GM21737 (cell line): ENCODE measurements around the gene SLC27A1.

Source experiments
- ATAC-seq: cut with Tn5 transposase; IDR thresholded peaks from one replicate; pipeline ENCODE4 v1.9.1; 2021; ENCODE audit warnings: mild to moderate bottlenecking, moderate library complexity; ENCODE audit not compliant: unreplicated experiment

Gene SLC27A1

GRCh38 chr19:17470068-17470841, at the start of gene SLC27A1:
TSS of gene SLC27A1 (plus strand) at chr19:17470524. CDS start at chr19:17470541, 17 bp downstream.
- peak; percentile 68 for ATAC-seq

DNA sequence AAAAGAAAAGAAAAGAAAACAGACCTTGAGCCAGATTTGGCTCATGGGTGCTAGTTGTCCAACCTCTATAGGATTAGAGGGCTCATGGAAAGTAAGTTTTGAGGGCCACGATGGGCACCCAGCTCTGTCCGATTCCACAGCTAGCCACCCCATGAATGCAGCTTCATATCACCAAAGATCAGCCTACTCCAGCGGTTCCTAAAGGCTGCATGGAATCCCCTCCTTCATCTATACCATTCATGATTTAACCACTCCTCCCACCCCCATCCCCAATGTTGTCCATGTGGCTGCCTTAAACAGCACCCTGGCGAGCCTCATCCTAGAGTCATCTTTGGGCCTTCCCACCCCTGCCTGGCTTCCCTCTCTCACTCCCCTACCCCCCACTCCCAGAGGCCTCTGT, 48.4 kb upstream of the SLC27A1 start:
- no peak for ATAC-seq

DNA sequence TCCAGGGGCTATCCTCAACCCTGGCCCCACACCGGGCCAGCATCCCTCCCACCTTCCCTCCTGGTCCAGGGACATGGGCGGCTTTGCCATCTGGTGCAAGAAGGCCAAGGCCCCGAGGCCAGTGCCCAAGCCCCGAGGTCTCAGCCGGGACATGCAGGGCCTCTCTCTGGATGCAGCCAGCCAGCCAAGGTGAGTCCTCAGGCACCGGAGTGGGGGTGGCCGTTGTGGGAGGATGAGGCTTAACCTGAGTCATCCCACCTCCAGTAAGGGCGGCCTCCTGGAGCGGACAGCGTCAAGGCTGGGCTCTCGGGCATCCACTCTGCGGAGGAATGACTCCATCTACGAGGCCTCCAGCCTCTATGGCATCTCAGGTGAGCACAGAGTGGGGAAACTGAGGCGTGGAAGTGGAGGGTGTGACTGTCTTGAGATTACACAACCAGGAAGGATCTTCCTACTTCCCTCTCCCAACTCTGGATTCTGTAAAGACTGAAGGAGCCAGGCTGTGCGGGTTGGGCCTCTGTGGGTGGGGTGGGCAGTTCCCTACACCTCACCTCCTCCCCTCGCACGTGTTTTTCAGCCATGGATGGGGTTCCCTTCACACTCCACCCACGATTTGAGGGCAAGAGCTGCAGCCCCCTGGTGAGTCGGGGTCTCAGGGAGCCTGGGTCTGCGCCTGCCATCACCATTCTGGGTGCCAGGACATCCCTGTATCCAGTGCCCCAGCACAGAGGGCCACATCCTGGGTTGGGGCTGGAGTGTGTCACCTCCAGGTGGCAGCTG, 46.7 kb upstream of the SLC27A1 start:
- ATAC-seq, result no peak

- ATAC-seq, result no peak
These were observed 45.5 kb upstream of the SLC27A1 start for GRCh38 chr19:17424743-17425365.

- no peak for ATAC-seq
These were observed 40.6 kb upstream of the SLC27A1 start for GRCh38 chr19:17429641-17430113.

GRCh38 chr19:17431417-17431816, 38.9 kb upstream of the SLC27A1 start:
- ATAC-seq, result no peak

GRCh38 chr19:17435218-17435617, 35.1 kb upstream of the SLC27A1 start:
- ATAC-seq, result no peak

DNA sequence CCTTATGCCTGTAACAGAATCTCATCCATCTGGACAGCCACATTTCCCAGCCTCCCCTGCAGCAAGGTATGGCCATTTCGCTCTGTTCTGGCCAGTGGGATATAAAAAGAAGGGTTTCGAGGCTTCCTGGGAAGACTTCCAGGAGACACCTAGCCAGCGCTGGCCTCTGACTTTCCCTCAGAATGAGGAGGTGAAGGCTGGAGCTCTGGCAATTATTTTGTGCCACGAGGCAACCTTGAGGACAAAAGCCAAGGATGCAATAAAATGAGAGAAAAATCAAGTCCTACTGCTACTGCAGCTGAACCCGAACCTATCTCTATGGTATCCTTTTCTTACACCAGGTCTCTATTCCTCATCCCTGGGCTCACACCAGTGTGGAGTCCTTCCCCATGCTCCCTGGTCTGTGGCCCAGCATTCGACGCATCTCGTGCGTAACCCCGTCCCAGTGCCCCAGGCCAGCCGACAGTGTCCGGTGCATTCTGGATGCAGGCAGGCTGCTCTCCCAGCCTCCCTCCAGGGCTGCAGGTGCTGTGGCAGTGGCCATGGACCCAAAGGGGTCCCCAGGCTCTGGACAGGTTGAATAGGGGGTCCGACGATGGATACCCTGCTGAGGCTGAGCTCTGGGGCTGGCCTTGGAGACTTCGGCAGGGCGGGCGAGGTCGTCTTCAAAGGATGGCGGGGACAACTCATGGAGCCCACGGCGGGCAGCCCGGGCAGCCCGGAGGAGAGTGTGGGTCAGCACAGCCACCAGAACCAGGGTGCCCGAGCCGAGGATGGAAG, 34.0 kb upstream of the SLC27A1 start:
- ATAC-seq, result no peak

DNA sequence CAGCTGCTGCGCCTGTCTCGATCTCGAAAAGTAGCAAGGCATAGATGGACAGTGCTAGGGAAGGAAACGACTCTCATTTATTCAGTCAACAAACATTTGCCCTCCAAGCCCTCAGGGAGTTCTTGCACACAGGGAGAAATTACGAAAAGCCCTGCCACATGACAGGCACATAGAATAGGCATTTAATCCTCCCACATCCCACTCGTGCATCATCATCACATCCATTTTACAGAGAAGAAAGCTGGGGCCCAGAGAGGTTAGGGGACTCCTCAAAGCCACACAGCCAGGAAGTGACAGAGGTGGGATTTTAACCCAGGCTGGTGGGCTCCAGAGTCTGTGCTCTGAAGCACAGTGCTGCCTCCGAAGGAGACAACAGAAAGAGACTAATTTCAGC, 33.5 kb upstream of the SLC27A1 start:
- ATAC-seq, result no peak

- no peak for ATAC-seq
These were observed 28.9 kb upstream of the SLC27A1 start for GRCh38 chr19:17441241-17442021.

DNA sequence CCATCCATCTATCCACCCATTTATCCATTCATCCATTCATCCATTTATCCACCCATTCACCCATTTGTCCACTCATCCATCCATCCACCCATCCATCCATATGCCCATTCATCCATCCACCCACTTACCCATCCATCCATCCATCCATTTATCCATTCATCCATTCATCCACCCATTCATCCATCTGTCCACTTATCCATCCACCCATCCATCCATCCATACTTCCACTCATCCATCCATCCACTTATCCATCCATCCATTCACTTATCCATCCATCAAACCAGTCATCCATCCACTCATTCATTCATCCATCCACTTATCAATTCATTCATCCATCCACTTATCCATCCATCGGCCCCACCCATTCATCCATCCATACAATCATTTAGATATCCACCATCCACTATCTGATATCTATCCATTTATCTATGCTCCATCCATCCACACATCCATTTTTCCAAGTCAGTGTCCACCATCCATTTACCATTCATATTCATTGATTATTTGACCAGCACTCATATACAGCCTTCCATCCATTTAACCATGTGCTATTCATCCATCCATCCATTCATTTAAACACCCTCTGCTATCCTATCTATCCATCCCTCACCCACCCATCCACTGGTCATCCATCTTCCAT, 24.7 kb upstream of the SLC27A1 start:
- no peak for ATAC-seq

DNA sequence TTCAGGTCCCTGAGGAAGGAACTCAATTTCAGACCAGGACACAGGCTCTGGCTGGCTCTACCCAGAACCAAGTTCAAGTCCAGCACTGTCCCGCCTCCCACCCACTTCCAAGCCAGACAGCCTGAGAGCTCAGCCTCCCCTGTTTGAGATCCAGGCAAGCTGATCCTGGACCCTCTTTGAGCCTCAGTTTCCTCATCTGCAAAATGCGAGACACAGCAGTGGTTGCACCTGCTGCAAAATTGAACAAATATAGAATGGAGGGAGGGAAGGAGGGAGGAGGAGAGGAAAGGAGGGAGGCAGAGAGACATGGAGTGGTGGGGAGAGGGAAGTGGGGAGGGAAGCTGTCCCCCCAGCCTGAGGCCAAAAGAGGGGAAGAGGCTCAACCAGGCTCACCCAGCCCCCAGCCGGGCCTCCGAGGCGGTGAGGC, 22.6 kb upstream of the SLC27A1 start:
- no peak for ATAC-seq

DNA sequence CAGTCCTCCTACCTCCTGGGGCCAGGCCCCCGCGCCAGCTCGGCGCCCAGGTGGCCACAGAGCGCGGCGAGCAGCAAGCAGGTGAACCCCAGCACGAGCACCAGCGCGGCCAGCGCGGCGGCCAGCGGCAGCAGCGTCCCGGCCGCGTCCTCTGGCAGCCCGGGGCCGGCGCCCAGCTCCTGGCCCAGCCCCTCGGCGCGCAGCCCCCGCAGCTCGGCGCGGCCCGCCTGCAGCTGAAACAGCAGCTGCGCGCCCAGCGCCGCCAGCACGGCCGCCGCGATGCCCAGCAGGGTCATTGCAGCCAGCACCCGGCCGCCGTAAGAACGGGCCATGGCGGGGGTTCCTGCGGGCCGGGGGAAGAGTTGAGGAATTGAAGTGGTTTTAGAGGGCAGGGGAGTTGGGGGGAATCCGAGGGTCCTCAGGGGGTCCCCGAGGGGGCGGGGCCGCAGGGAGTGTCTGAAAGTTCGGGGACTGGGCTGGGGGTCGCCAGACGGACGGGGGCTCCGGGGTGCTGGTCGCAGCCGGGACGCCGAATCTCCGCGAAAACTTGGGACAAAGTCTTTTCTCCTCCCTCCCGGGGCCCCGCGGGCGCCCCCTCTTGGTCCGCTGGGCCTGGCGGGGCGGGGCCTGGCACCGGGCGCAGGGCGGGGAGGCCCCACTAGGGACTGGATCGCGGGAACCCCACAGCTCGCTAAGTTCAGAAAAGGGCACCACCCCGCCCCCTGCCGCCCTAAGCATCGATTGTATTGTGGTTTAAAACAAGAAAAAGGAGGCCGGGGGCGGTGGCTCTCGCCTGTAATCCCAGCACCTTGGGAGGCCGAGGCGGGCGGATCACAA, 22.0 kb upstream of the SLC27A1 start, which contains the start of gene TMEM221:
TMEM221 (minus strand) TSS at position 538 of the 837 bp plus-strand sequence; CDS start at position 332, 206 bp downstream.
- no peak for ATAC-seq

DNA sequence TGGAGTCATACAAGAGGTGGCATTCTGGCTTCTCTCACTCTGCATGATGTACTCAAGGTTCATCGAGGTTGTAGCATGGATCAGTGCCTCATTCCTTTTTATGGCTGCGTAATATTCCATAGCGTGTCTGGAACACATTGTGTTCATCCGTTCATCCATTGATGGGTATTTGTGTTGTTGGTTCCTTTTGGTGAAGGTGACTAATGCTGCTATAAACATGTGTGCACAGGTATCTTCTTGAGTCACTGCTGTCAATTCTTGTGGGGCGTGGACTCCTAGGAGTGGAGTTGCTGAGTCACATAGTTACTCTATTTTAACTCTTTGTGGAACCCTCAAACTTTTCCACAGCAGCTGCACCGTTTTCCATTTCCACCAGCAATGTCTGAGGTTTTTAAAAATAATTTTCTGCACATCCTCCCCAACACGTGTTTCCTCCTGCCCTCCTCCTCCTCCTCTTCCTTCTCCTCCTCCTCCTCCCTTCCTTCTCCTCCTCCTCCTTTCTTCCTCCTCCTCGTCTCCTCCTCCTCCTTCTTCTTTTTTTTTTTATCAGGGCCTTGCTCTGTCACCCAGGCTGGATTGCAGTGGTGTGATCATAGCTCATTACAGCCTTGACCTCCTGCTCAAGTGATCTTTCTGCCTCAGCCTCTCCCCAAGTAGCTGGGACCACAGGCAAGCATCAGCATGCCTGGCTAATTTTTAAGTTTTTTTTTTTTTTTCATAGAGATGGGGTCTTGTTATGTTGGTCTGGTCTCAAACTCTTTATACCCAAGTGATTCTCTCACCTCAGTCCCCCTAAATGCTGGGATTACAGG, 19.9 kb upstream of the SLC27A1 start:
- ATAC-seq, result no peak

GRCh38 chr19:17451820-17452219, 18.5 kb upstream of the SLC27A1 start:
- no peak for ATAC-seq

DNA sequence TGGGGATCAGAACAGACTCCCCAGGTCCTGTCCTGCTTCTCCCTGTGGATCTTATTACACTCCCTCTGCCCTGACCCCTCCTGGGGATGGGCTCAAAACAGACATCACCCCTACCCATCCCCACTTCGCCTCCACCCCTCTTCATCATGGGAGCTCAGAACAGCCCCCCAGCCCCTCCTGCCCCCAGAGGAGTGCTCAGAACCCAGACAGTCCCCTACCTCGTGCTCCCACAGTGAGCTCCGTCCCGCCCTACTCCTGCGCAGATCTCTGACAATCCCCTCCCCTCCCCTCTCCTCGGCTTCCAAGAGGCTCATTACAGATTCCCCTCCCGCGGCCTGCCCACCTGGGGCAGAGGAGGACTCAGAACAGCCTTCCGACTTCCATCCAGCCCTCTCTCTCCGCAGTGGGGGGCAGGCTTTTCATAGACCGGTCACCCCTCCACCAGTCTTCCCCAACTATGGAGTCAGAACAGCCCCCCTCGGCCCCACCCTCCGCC, 15.7 kb upstream of the SLC27A1 start:
- no peak for ATAC-seq

GRCh38 chr19:17455308-17456123, 14.8 kb upstream of the SLC27A1 start:
- ATAC-seq, result no peak
